Measurements from ENCODE around the gene CDC6. TPM values are rescaled to one million over a fixed set of nuclear protein-coding genes. Genes with fewer than 3 reads are reported as not detected.

Gene CDC6
- total and polyA plus RNA-seq, 2 of the 8 experiments (the other 6 are each of a cell fraction or from before 2014, with no cell fraction given) = 50.5 to 140 TPM

- no peak overlapping the region for H4K8ac ChIP-seq (ENCODE audit: extremely low read depth, insufficient read depth, low read length)
- ChIA-PET CTCF (ENCODE audit: partially characterized antibody) (interaction anchor here (1.0 to 30.8 kb wide), 3 partner anchors 12 to 208 kb away, joined by 3 to 1198 read pairs (median 3); partner anchors contain the start of gene RARA), POLR2A (ENCODE audit: partially characterized antibody) (interaction anchor here (0.9 to 27.8 kb wide), 3 partner anchors 10 to 48 kb away, joined by 3 to 570 read pairs (median 3); partner anchors contain the start of genes CDC6 and RARA)
- H4K20me1 ChIP-seq (replicated peaks in 1 of 2; ENCODE audit: control insufficient read depth in 1 of 2, insufficient read depth in 2 of 2, low read length in 2 of 2) = peaks cover 23 to 41% of the 10 kb centered on the region in 2 experiments
- DNase-seq (ENCODE audit: low read depth in 1 of 2, low spot score in 2 of 2) (no peak), FAIRE-seq (no peak)
- 49% methylated on average over 2 of the region's 17 CpGs; no CpG with 5 or more reads in 1 of the 2 experiments for WGBS, 2 experiments (ENCODE audit: extremely low coverage in 1 of 2, insufficient coverage in 1 of 2, insufficient read length in 1 of 2, insufficient replicate concordance in 2 of 2, low coverage in 1 of 2, low lambda C conversion rate in 2 of 2, missing lambda C conversion rate in 1 of 2)
- no peak overlapping the region for H2BK20ac ChIP-seq (ENCODE audit: low read length)
- H2BK5ac ChIP-seq (ENCODE audit: low read depth, low read length) = no peak overlapping the region
- H3K79me2 ChIP-seq (ENCODE audit: control insufficient read depth in 1 of 2, insufficient read depth in 2 of 2, low read length in 2 of 2) = no peaks in the 10 kb centered on the region; a peak in 1 of 4 replicates
- no peaks in the 10 kb centered on the region for H3K9me3 ChIP-seq (ENCODE audit: insufficient read depth in 2 of 2, low read depth in 1 of 2, low read length in 1 of 2)
- no peak overlapping the region for H3K14ac ChIP-seq (ENCODE audit: insufficient read length)
- no peak overlapping the region for H2BK120ac ChIP-seq (replicated peaks; ENCODE audit: low read depth, low read length)
- peaks cover 4% of the 10 kb centered on the region; the same call in 1 of the 2 replicates for H3K23me2 ChIP-seq (ENCODE audit: low read depth, low read length)
- no peak overlapping the region for H2BK12ac ChIP-seq (ENCODE audit: low read depth, low read length)
- H4K5ac ChIP-seq (ENCODE audit: insufficient read length, low read depth, low read length) = no peak overlapping the region
- H3K9ac ChIP-seq (replicated peaks in 1 of 4; ENCODE audit: extremely low read depth in 1 of 4, low read depth in 3 of 4, low read length in 3 of 4) = no peak overlapping the region
- peak overlapping the region; percentile 18 to 39; a peak in 3 of 4 replicates for H3K4me2 ChIP-seq (ENCODE audit: insufficient read depth in 1 of 2, low read depth in 2 of 2, low read length in 2 of 2)
- no peak overlapping the region for H2BK15ac ChIP-seq (ENCODE audit: low read length)
- no peaks in the 10 kb centered on the region; a peak in 1 of 8 replicates for H3K36me3 ChIP-seq (ENCODE audit: control insufficient read depth in 2 of 4, insufficient read depth in 4 of 4, low read length in 3 of 4)
- no peak overlapping the region for H3K56ac ChIP-seq (replicated peaks; ENCODE audit: insufficient read length, low read depth, low read length)
- no peak overlapping the region for H2AK5ac ChIP-seq (ENCODE audit: low read depth, low read length)
- H2AFZ ChIP-seq (ENCODE audit: low read length) = no peak overlapping the region
- no peak overlapping the region for H3K4ac ChIP-seq (replicated peaks; ENCODE audit: insufficient read length, low read depth, low read length)
- no peak overlapping the region for H3K4me3 ChIP-seq (ENCODE audit: extremely low read depth in 1 of 4, insufficient read depth in 2 of 4, low read depth in 3 of 4, low read length in 4 of 4)
- no peak overlapping the region; the same call in 1 of the 2 replicates for H3K18ac ChIP-seq (ENCODE audit: extremely low read depth, low read length)
- no peak overlapping the region for H3K27ac ChIP-seq (ENCODE audit: low read depth, low read length)
- H3K4me1 ChIP-seq (replicated peaks in 1 of 4; ENCODE audit: control insufficient read depth in 3 of 4, insufficient read depth in 4 of 4, low read length in 3 of 4) = peaks cover 10 to 48% (median 39%) of the 10 kb centered on the region in 4 experiments
- peaks cover 2 to 37% (median 29%) of the 10 kb centered on the region in 4 experiments for H3K27me3 ChIP-seq (replicated peaks in 1 of 4; ENCODE audit: control insufficient read depth in 3 of 4, extremely low read depth in 1 of 4, insufficient read depth in 3 of 4, low read length in 3 of 4)
- H3K23ac ChIP-seq (ENCODE audit: insufficient read length) = no peak overlapping the region
- TF ChIP-seq KDM5A (IDR thresholded peaks at IDR 0.05; ENCODE audit: low read length) = no peak
- TF ChIP-seq ZNF274 (IDR thresholded peaks at IDR 0.05; ENCODE audit: borderline replicate concordance, extremely low read depth, low read length) = no peak
- TF ChIP-seq KDM4A (IDR thresholded peaks at IDR 0.05; ENCODE audit: low read depth, low read length, severe bottlenecking) = no peak
- no peak for TF ChIP-seq JUND (IDR thresholded peaks at IDR 0.05; ENCODE audit: low read length)
- TF ChIP-seq KDM1A (IDR thresholded peaks at IDR 0.05; ENCODE audit: borderline replicate concordance, low read length) = peak; percentile 43; the same call in 1 of the 2 replicates
- peaks cover 5% of the 10 kb centered on the region; the same call in 1 of the 2 replicates for H3K79me1 ChIP-seq (ENCODE audit: low read depth, low read length)
- no peak overlapping the region for H4K91ac ChIP-seq (replicated peaks; ENCODE audit: insufficient read length, low read length)
Observed at GRCh38 chr17:40350689-40351358, 63.1 kb downstream of the CDC6 start.
